ENCODE results near the gene G2E3.
"Not testable (repeated sequence)": the region's sequence is repeated elsewhere in the genome, so short reads cannot be mapped to it uniquely, and the experiment has no call there.

Gene G2E3

GRCh38 chr14:30625533-30625932, 66.6 kb downstream of the G2E3 start:
- DNase-seq (ENCODE audit: low read depth in 2 of 2): no peak
- no peak for TF ChIP-seq CTCF (IDR thresholded peaks at IDR 0.05; ENCODE audit: low read depth, low read length)
- H3K4me3 ChIP-seq (replicated peaks in 1 of 2; ENCODE audit: low read depth in 2 of 2, low read length in 2 of 2): no peak overlapping the region

- H3K4me3 ChIP-seq (replicated peaks in 1 of 2; ENCODE audit: low read depth in 2 of 2, low read length in 2 of 2): not testable (repeated sequence)
- peak; percentile 34 to 58 for DNase-seq (ENCODE audit: low read depth in 2 of 2)
Measured at GRCh38 chr14:30629432-30629831, 70.5 kb downstream of the G2E3 start.

- TF ChIP-seq CTCF (IDR thresholded peaks at IDR 0.05; ENCODE audit: low read depth, low read length): no peak
- H3K4me3 ChIP-seq (replicated peaks in 1 of 2; ENCODE audit: low read depth in 2 of 2, low read length in 2 of 2): no peak overlapping the region
- DNase-seq (ENCODE audit: low read depth in 2 of 2): no peak
Measured at GRCh38 chr14:30630248-30630647, 71.3 kb downstream of the G2E3 start.

- no peak for DNase-seq (ENCODE audit: low read depth in 2 of 2)
- no peak overlapping the region for H3K4me3 ChIP-seq (replicated peaks in 1 of 2; ENCODE audit: low read depth in 2 of 2, low read length in 2 of 2)
- TF ChIP-seq CTCF (IDR thresholded peaks at IDR 0.05; ENCODE audit: low read depth, low read length): no peak
Measured at GRCh38 chr14:30632730-30633129, 73.8 kb downstream of the G2E3 start.

- no peak overlapping the region for H3K4me3 ChIP-seq (replicated peaks in 1 of 2; ENCODE audit: low read depth in 2 of 2, low read length in 2 of 2)
- peak; percentile 20 to 51 for DNase-seq (ENCODE audit: low read depth in 2 of 2)
- no peak for TF ChIP-seq CTCF (IDR thresholded peaks at IDR 0.05; ENCODE audit: low read depth, low read length)
Measured at GRCh38 chr14:30638926-30639325, 80.0 kb downstream of the G2E3 start.

- H3K4me3 ChIP-seq (replicated peaks in 1 of 2; ENCODE audit: low read depth in 2 of 2, low read length in 2 of 2): no peak overlapping the region
- TF ChIP-seq CTCF (IDR thresholded peaks at IDR 0.05; ENCODE audit: low read depth, low read length): no peak
- DNase-seq (ENCODE audit: low read depth in 2 of 2): no peak
Measured at GRCh38 chr14:30641207-30641606, 82.2 kb downstream of the G2E3 start.

- DNase-seq (ENCODE audit: low read depth in 2 of 2); H3K4me3 ChIP-seq (replicated peaks in 1 of 2; ENCODE audit: low read depth in 2 of 2, low read length in 2 of 2): not testable (repeated sequence)
Measured at GRCh38 chr14:30644462-30644861, 85.5 kb downstream of the G2E3 start.

- no peak for TF ChIP-seq CTCF (IDR thresholded peaks at IDR 0.05; ENCODE audit: low read depth, low read length)
- no peak overlapping the region for H3K4me3 ChIP-seq (replicated peaks in 1 of 2; ENCODE audit: low read depth in 2 of 2, low read length in 2 of 2)
- no peak for DNase-seq (ENCODE audit: low read depth in 2 of 2)
Measured at GRCh38 chr14:30645600-30645999, 86.6 kb downstream of the G2E3 start.

Measured in cardiac fibroblast (primary cell).